Stimulated activated CD4-positive, alpha-beta T cell treated with anti-CD3 and anti-CD28 coated beads, Interleukin-2, amount 100 ng/mL, for 48 hours (primary cell): Measurements from ENCODE around the gene TMEM45A.
A peak's percentile ranks its signal among the peaks of the same experiment; 100 is the strongest.
"Not testable (repeated sequence)": the region's sequence is repeated elsewhere in the genome, so short reads cannot be mapped to it uniquely, and the experiment has no call there.

Source experiments
- DNase-seq, 2 donors: peaks; one replicate each; pipeline ENCODE4 v3.0.0-alpha.2; 2020

Gene TMEM45A

GRCh38 chr3:100580147-100580546 lies 87.7 kb downstream of the TMEM45A start:
- no peak for DNase-seq

- DNase-seq: no peak
Measured at GRCh38 chr3:100581650-100582049, 89.2 kb downstream of the TMEM45A start.

GRCh38 chr3:100582157-100582556 lies 89.7 kb downstream of the TMEM45A start:
- not testable (repeated sequence) for DNase-seq

- DNase-seq: no peak
Measured at GRCh38 chr3:100584101-100584660, 91.8 kb downstream of the TMEM45A start.

- no peak for DNase-seq
Measured at GRCh38 chr3:100586832-100587231, 94.4 kb downstream of the TMEM45A start.

GRCh38 chr3:100588251-100588650 lies 95.8 kb downstream of the TMEM45A start:
- no peak for DNase-seq

GRCh38 chr3:100590114-100590839 lies 97.9 kb downstream of the TMEM45A start:
- DNase-seq: peak; percentile 56 to 59

- no peak for DNase-seq
Measured at GRCh38 chr3:100590840-100591147, 98.4 kb downstream of the TMEM45A start.

GRCh38 chr3:100591411-100591810 lies 99.0 kb downstream of the TMEM45A start:
- no peak for DNase-seq

- no peak for DNase-seq
Measured at GRCh38 chr3:100600181-100601042, 108.0 kb downstream of the TMEM45A start.

GRCh38 chr3:100602506-100603444 lies 110.4 kb downstream of the TMEM45A start:
- DNase-seq: no peak

GRCh38 chr3:100603469-100603868 lies 111.0 kb downstream of the TMEM45A start:
- no peak for DNase-seq

GRCh38 chr3:100605358-100605757 lies 112.9 kb downstream of the TMEM45A start:
- DNase-seq: no peak

GRCh38 chr3:100606894-100607512 lies 114.6 kb downstream of the TMEM45A start:
- no peak for DNase-seq

GRCh38 chr3:100609305-100609704 lies 116.9 kb downstream of the TMEM45A start, which contains the start of gene ADGRG7:
Gene ADGRG7 (plus strand): TSS chr3:100609601. CDS start chr3:100609857, 256 bp downstream.
- no peak for DNase-seq

- DNase-seq: no peak
Measured at GRCh38 chr3:100609963-100610362, 117.5 kb downstream of the TMEM45A start.

- no peak for DNase-seq
Measured at GRCh38 chr3:100611221-100611620, 118.8 kb downstream of the TMEM45A start.

GRCh38 chr3:100613721-100614390 lies 121.4 kb downstream of the TMEM45A start:
- no peak for DNase-seq

GRCh38 chr3:100614941-100615340 lies 122.5 kb downstream of the TMEM45A start:
- DNase-seq: no peak

- no peak for DNase-seq
Measured at GRCh38 chr3:100615684-100616083, 123.3 kb downstream of the TMEM45A start.

- no peak for DNase-seq
Measured at GRCh38 chr3:100621251-100621650, 128.8 kb downstream of the TMEM45A start.
